ENCODE measurements around the gene ZNF804B. TPM values are rescaled to one million over a fixed set of nuclear protein-coding genes. Genes with fewer than 3 reads are reported as not detected.
"Not testable (repeated sequence)": the region's sequence is repeated elsewhere in the genome, so short reads cannot be mapped to it uniquely, and the experiment has no call there.

The ZNF804B gene
- polyA plus RNA-seq, 5 donors: 0.04 to 0.11 (median 0.09) TPM

GRCh38 chr7:89085580-89085979 is 326.1 kb downstream of the ZNF804B start:
- DNase-seq: no peak

- DNase-seq: no peak
Observed at GRCh38 chr7:89091550-89091949, 332.1 kb downstream of the ZNF804B start.

- no peak for DNase-seq
Observed at GRCh38 chr7:89094269-89094668, 334.8 kb downstream of the ZNF804B start.

DNA sequence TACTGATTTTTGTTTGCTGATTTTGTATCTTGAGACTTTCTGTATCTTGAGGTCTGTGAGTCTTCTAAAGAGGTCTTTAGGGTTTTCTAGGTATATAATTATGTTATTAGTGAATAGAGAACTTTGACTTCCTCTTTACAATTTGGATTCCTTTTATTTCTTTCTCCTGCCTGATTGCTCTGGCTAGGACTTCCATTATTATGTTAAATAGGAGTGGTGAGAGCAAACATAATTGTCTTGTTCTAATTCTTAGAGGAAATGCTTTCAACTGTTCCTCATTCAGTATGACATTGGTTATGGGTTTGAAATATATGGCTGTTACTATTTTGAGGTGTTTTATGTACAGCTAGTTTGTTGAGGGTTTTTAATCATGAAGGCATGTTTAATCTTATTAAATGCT is 344.1 kb downstream of the ZNF804B start:
- DNase-seq: no peak

DNA sequence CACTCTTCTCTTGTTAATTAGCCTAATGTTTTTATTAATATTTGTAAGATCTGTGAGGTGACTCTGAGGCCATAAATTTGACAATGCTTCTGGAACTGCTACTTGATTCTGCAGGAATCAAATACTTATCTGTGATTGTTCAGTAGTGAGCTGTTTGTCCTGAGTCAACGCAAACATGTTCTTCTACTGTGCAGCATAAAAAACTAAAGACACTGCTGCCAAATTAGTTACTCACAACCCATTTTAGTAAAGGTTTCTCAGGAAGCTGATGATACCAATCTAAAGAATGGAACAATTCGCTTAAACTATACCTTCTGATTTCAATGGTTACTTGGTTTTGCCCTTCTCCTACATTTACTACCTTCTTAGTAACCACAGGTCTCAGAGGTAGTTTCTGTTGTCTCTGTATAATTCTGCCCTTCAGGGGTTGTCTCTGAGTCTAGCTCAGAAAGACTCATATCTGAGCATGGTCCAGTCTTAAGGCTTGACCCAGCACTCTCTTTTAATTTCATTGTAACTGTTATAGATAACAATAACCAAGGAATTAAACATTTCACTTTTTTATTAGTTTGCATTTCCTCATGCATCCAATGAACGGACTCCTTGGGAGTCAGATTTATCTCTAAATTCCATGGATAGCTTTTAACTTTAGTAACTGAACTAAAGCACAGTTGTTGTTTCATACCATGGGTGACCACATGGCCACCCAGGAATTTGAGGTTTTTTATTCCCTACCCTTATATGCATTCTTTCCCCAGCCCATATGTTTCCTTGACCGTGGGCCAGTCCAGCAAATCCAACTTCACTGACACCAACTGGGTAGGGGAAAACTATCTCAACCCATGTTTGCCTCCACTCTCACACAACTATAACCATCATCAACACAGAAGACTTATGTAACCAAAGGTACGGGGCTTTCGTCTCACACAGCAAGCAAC is 345.5 kb downstream of the ZNF804B start:
- no peak for DNase-seq

DNA sequence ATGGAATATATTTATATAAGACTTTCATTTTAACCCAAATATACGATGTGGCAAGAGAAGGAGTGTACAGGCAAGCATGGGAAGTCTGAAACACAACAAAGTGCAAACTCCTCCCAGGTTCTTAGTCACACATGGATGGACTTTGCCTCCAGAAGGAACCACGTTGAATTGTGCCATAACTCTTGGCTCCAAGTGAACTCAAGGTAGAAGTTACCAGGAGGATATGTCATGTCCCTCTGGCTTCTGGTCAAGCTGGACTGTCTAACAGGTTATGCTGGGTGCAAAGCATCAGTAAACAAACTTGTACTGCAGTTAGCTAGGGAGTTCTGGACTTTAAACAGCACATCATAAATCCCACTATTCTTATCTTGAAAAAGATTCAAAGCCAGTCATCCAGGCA is 364.4 kb downstream of the ZNF804B start:
- no peak for DNase-seq

GRCh38 chr7:89129600-89130375 is 370.3 kb downstream of the ZNF804B start:
- no peak for DNase-seq

DNA sequence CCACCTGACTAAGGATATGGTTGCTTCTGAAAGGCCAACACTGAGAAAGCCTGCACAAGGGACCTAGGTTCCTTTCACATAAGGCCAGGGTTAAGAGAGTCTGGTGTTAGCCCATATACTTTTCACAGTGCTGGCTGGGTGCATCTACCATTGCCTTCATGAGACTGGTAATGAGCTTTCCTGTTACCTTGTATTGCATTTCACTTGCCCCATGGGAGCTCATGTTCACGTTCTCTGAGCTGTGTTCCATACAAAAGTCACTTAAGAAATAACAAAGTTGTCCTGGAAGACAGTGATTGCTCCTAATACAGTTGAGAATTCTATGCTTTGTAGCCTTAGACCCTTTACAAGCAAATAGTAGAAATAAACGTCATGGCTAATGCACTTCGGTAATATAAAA is 373.9 kb downstream of the ZNF804B start:
- no peak for DNase-seq

- DNase-seq: no peak
Observed at GRCh38 chr7:89133819-89134218, 374.3 kb downstream of the ZNF804B start.

DNA sequence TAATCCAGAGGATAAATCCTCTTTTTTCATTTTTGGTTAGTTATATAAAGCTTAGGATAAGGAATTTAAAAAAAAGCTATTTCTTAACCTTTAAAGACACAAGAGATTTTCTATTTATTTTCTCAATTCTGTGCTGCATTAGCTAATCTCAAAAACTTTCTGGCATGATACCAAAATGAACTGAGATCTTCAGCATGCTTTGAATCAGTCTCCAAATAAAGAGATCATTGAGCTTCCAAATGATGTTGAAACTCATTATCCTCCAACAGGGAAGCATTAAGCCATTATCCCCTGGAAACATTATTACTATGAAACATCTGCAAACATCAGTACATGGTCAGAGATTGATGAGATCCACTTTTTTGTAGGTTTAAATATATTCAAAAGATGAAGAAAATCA is 386.3 kb downstream of the ZNF804B start:
- DNase-seq: no peak

DNA sequence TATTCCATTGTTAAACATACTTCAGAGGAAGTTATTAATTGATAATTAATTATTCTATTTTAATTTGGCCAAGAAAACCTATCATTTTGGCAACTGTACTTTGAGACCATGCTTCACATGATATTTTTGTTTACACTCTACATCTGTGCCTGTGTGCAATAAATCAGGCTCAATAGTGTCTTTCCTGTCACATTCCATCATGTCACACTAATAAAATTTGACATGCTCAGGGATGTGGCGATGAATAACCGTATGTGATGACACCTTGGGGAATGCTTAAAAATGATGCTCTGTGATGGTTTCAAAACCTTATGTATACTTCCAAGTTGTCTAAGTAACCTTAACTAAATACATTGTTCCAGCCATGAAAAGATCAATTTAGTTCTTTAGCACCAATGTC is 400.6 kb downstream of the ZNF804B start:
- DNase-seq: no peak

GRCh38 chr7:89165421-89165820 is 405.9 kb downstream of the ZNF804B start:
- DNase-seq: no peak

DNA sequence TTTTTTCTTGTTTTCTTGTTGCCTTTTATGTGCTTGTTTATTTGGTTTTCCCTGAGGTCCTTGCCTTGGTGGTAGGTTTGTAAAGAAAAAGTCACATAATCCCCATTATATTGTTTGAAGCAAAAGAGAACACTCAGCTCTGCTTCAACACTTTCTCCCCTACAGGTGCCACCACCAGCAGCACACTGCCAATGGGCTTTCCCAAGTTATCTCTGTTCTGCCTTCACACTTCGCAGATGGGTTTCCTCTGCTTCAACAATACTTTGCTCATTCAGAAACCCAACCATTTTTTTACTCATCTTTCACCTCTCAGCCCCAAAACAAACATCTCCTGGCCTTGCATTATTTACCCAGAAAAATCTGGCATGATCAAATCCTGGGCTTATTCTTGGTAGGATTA is 411.1 kb downstream of the ZNF804B start:
- no peak for DNase-seq

GRCh38 chr7:89182116-89182515 is 422.6 kb downstream of the ZNF804B start:
- DNase-seq: no peak

DNA sequence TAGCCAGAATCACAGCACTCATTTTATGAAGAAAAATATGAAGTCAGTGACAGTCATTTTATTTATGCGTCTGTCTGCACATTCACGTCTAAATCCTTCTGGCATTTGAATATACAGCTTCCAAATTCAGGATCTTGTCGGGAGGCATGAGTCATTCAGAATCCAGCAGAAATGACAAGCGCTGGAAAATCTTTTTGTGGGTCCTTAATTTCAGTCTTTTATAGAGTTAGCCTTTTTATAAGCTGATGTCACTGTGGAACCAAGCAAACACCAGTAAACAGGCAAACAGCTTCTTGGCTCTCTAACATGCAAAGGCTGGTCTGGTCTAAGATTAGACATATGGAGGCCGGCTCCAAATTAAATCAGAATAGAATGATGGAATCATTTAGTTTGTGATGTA is 424.2 kb downstream of the ZNF804B start:
- no peak for DNase-seq

GRCh38 chr7:89200758-89201157 is 441.3 kb downstream of the ZNF804B start:
- no peak for DNase-seq

DNA sequence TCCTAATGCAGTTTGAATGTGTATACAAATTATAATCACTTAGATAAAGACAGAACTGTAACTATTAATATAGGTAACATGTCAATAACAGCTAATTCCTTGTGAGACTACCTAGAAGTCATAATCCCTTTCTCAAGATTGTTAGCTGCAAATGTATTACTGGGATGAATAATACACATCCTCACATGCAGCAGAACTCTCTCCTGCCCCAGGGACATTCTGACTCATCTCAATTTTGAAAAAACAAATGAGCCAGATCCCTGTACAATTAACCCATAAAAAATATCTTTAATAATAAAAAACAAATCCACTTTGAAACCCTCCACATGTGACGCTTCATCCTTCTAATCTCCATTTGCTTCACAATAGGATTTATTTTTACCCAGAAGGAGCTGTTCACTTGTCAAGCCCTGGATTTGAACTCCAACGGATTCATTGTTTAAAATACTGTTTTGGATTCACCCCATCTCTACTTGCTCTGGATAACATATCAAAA is 464.4 kb downstream of the ZNF804B start:
- DNase-seq: no peak

GRCh38 chr7:89228688-89229171 is 469.2 kb downstream of the ZNF804B start:
- not testable (repeated sequence) for DNase-seq

DNA sequence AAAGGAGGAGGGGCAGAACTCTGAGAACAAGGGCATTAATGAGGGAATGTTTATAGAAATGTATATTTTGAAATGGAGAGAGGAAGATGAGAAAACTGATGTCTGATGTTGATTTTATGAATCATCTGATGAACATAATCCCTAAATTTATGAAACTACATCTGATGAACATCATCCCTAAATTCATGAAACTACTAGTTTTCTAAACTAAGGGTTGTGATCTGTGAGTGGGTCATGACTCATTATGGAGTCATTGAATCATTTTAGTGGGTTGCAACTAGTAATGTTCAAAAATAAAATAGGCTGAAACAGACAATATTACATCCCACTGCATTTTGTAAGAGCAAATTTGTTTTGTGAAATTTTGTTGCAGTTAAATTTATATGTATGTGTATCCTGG is 478.7 kb downstream of the ZNF804B start:
- no peak for DNase-seq

DNA sequence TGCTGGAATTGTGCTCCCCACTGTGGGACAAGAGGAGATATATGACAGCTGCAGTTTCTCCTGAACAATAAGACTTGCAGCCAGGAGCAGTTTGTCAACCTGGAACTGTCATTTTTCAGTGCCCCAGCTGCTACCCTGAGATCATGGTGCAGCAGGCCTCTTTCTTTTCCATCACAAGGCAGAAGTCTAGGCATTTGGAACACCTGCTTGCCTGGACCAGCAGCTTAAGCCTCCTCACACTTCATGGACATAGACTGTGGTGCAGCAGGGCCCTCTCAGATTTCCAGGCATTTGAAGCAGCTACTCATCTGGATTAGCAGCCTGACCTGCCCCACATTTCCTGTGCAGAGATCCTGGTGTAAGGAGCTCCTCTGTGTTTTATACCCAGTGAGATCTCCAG is 486.7 kb downstream of the ZNF804B start:
- DNase-seq: no peak

GRCh38 chr7:89247207-89247606 is 487.7 kb downstream of the ZNF804B start:
- no peak for DNase-seq

- DNase-seq: no peak
Observed at GRCh38 chr7:89259085-89259484, 499.6 kb downstream of the ZNF804B start.

DNA sequence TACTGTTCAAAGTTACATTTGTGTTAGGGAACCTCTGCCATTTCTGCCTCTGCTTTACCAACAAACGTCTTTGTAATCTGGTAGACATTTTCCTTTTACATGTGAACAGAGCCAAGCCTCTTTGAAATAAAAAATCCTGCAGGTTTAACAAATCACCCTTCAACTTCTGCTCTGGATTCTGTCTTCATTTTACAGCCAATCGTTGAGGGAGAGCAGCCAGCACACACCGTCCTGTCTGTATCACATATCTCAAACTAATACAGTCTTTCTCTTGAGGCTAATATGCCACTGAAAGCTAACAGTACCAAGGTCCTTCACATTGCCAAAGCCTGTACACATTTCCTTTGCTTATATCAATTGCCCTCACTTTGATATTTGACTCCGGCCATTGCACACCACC is 504.6 kb downstream of the ZNF804B start:
- no peak for DNase-seq
